CD4-positive, alpha-beta T cell treated with Interleukin-2 at 100 ng/mL for 4 hours (primary cell): ENCODE measurements around the gene MUC15.

Experiments used
- DNase-seq: peaks from one replicate; pipeline ENCODE4 v3.0.0-alpha.2; 2020; ENCODE audit warnings: low spot score

MUC15 gene

GRCh38 chr11:26573896-26574295 lies 1.8 kb upstream of the MUC15 start:
- no peak for DNase-seq

DNA sequence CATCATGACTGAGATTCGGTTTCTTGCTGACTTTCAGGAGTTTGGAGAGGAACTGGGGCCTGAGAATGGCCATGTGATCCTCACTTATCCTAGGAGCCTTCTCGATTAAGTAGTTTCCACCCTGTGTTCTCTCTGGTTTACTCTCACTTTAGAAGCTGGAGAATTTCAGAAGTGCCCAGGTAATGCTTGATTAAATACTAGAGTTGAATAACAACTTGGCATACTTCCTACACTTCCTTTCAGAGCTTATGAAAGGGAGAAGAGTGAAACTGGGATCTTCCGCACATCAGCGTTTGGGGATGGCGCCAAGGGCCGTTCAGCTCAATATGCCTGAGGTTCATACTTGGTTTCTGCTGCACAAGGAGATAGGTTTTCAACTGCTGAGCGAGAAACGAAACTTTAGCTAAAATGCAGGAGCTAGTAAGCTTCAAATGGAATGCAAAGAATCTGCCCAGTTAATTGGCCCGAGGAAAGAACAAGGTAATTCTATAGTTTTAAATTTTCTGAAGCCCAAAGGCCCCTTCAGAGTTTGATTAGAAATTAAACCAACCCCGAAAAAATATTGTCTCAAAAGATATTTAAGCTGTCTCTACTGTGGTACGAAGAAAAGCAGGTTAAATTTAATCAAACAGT lies 823 bp upstream of the MUC15 start:
- no peak for DNase-seq

- no peak for DNase-seq
Observed at GRCh38 chr11:26569646-26570045, 2.4 kb downstream of the MUC15 start.

- DNase-seq = no peak
Observed at GRCh38 chr11:26558190-26558589, 13.9 kb downstream of the MUC15 start.

GRCh38 chr11:26557666-26558065 lies 14.4 kb downstream of the MUC15 start:
- DNase-seq = no peak

- DNase-seq = no peak
Observed at GRCh38 chr11:26556582-26556981, 15.5 kb downstream of the MUC15 start.

DNA sequence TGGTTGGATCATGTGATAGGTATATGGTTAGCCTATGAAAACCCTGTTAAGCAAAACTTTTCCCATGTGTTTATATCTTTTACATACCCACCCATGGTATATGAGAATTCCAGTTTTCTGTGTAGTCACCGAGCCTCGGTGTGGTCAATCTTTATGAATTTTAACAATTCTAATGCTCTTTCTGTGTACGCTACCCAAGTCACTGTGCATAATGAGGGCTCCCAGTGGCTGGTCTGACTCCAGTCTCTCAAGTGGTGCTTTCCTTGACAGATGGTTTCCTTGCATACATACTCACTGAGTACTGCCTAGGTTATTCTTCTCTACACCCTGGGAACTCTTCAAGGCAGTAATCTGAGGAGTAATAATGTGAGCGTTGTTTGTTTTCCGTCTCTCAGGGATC lies 17.6 kb downstream of the MUC15 start:
- no peak for DNase-seq

- no peak for DNase-seq
Observed at GRCh38 chr11:26553182-26553581, 18.9 kb downstream of the MUC15 start.

DNA sequence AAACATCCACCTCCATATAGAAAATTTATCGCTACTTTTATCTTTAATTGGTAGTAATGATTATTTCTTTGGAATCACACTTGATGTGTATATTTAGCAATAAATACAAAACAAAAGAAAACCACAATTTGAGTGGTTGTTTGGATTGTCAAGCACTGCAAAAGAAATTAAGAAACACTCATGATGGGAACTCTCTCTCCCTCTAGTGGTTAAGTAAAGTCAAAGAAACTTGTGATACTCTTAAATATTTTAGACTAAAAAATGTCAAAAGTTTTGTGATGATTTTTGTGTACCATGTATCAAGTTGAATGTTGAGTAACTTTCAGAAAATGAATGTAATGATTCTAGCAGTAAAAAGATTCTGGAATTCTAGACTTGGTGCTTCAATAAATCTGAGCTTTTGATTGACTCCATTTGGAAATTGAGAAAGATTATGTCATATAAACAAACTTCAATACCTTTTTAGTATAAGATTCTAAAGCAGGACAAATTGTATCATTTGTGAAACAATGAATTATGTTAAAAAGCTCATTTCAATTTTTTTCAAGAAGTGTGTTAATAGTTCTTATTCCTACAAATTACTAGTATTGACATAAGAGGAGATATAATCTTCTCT lies 20.8 kb downstream of the MUC15 start:
- no peak for DNase-seq

DNA sequence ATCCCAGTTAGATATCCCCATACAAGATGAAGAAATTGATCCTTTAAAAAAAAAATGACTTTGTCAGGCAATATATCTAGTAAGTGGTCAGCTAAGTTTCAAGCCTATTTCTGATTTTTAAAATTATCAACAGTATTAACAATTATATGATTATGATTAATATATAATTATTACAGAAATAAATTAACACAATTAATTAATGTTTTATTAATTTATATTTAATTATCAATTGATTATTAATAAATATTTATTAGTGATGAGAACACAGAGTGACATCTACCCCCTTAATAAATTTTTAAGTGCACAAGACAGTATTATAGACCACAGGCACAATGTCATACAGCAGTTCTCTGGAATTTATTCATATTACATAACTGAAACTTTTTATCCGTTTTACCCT lies 22.0 kb downstream of the MUC15 start:
- DNase-seq = no peak

DNA sequence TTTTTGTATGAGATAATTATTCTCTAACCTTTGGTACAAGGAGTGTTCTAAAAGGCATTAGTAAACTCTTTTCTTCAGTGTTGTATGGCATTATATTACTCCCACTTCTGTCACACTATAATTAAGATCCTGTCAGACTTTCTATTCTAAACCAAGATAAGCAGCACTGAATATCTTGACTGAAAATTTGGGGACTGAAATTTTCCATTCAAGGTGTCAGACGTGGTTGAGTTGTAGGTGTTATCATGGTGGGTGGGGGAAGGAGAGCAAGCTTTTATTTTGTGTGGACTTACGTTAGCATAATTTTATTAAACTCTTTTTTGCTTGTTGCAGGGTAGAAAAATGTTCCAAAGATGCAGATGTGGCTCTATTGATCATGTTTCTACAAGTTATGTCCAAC lies 22.9 kb downstream of the MUC15 start:
- no peak for DNase-seq

DNA sequence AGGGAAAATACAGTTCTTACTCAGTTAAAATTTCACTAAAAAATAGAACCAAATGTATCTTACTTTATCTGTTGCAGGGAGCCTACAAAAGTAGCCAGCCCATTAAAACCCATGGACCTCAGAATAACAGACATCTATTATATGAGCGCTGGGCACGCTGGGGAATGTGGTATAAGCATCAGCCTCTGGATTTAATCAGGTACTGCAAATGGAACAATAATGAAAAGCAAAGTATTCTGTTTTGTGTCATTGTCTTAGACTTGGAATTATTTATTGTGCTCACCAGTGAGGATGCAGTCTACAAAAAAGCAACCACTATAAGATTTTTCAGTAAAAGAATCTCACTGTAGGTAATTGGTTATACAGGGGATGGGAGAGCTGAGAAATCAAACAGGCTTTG lies 30.2 kb downstream of the MUC15 start:
- DNase-seq = no peak

DNA sequence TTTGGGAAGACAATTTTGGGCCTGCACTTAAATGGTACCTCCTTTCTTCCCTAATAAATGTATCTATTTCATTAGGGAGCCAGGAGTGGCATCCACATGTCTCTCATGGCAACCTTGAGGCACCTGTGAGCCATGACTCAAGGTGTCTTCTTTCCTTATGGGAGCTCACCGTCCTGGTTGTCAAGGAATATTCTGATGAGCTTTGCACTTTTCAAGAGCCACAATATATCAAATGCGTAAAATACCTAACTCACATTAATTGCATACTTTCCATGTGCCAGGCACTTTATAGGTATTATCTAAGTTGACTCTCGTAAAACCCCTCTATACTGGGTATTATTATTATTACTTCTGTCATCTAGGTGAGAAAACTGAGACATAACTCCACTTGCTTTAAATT lies 32.5 kb downstream of the MUC15 start:
- no peak for DNase-seq

- no peak for DNase-seq
Observed at GRCh38 chr11:26537341-26537740, 34.7 kb downstream of the MUC15 start.

- no peak for DNase-seq
Observed at GRCh38 chr11:26527685-26528084, 44.4 kb downstream of the MUC15 start.

DNA sequence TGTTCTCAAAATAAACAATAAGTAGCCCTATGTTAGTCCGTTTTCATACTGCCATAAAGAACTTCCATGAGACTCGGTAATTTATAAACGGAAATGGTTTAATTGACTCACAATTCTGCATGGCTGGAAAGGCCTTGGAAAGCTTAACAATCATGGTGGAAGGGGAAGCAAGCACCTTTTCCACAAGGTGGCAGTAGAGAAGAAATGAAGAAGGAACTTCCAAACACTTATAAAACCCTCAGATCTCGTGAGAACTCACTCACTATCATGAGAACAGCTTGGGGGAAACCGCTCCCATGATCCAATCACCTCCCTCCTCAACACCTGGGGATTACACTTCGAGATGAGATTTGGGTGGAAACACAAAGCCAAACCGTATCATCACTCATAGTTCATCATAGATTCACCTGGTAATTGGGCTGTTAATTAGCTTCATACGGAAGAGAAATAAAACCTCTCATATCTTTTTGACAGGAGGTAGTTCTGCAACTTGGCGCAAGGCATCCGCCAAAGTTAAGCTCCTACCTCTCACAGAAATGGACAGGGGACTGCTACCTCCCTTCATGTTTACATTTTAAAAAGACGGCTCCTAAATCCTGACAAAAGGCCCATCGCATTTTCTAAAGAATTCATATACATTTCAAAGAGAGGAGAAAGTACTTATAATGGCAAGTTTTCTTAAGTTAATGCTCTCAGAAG lies 49.0 kb downstream of the MUC15 start:
- DNase-seq = no peak

GRCh38 chr11:26519469-26519868 lies 52.6 kb downstream of the MUC15 start:
- no peak for DNase-seq

DNA sequence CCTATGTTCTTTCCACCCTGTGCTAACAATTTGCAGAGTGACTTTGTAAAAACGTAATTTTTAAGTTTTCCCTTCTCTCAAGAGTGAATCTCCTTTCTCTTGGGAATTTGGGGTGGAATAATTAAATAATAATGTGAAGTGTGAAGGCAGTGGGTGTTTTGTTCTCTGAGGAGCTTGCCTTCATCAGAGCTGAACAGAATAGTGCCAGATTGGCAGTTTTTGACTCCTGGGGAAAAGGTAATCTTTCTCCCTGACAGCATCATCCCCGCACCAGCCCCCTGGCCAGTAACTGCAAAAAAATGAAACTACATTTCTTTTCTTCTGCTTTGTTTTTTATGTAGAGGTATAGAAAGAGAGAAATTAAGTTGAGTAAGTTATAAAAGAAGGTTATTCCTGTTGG lies 59.9 kb downstream of the MUC15 start:
- no peak for DNase-seq

DNA sequence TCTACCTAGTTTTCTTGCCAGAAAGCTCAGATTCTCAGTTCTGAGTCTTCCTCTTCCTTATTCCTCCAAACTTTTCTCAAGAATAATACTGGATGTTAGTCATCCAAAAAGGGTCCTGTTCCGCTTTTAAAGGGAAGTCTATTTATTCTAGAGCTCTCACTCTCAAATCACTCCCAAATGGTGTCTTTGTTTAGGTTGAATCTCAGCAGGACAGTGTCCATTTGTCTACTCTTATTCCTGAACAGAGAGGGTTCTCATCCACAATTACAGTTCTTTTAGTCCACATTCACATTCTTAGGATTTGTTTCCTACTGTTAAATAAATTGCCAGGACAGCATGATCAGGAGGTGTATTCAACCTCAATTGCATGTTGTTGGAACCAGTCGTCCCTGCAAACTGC lies 61.3 kb downstream of the MUC15 start:
- no peak for DNase-seq

- no peak for DNase-seq
Observed at GRCh38 chr11:26510164-26510563, 61.9 kb downstream of the MUC15 start.
